GM13976 (cell line): ENCODE measurements around the gene ANGPTL4.
"Not testable (repeated sequence)": the region's sequence is repeated elsewhere in the genome, so short reads cannot be mapped to it uniquely, and the experiment has no call there.

Experiments
- DNase-seq: peaks from one replicate; pipeline ENCODE4 v3.0.0; 2012; ENCODE audit warnings: low spot score
- CTCF ChIP-seq: IDR thresholded peaks from 2 replicates; pipeline ENCODE4 v1.5.1; 2012; ENCODE audit warnings: borderline replicate concordance, mild to moderate bottlenecking; ENCODE audit not compliant: insufficient read depth; ENCODE audit errors: extremely low read depth, missing control alignments, control extremely low read depth
- in situ Hi-C: fragments of 300-500 bp; cut with MboI; formaldehyde crosslinking; loops from one replicate; pipeline ENCODE4 v1.12.0; 2022; ENCODE audit warnings: low sequenced_read_pairs, mixed read lengths, inconsistent platforms; ENCODE audit not compliant: unreplicated experiment

The ANGPTL4 gene

GRCh38 chr19:8342684-8343482 lies 21.1 kb upstream of the ANGPTL4 start, which contains the start of gene KANK3:
TSS of gene KANK3 (minus strand) at chr19:8343262. CDS start at chr19:8337828, 5,434 bp downstream.
- in situ Hi-C loops: no loop called here
- no peak for TF ChIP-seq CTCF
- DNase-seq: peak; percentile 100

DNA sequence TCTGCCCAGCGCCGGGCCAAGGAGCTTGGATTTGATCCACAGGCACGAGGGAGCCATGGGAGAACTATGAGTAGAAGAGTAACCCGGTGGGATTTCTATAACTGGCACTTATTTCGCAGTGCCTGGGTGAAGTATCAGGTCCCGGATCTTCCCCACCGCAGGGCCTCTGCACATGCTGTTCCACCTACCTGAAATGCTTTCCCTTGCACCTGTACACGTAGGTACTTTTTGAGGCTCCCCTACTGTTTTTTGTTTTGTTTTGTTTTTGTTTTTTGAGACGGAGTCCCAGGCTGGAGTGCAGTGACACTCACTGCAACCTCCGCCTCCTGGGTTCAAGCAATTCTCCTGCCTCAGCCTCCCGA lies 20.5 kb upstream of the ANGPTL4 start:
- no peak for TF ChIP-seq CTCF
- in situ Hi-C loops: no loop called here
- no peak for DNase-seq

GRCh38 chr19:8349629-8350372 lies 14.2 kb upstream of the ANGPTL4 start:
- in situ Hi-C loops, DNase-seq: not testable (repeated sequence)

GRCh38 chr19:8352134-8352827 lies 11.7 kb upstream of the ANGPTL4 start:
- TF ChIP-seq CTCF: no peak
- in situ Hi-C loops: no loop called here
- DNase-seq: peak; percentile 6

GRCh38 chr19:8352845-8353244 lies 11.1 kb upstream of the ANGPTL4 start:
- in situ Hi-C loops, DNase-seq: not testable (repeated sequence)

GRCh38 chr19:8355631-8356402 lies 8.1 kb upstream of the ANGPTL4 start:
- no peak for DNase-seq
- TF ChIP-seq CTCF: no peak
- in situ Hi-C loops: no loop called here

DNA sequence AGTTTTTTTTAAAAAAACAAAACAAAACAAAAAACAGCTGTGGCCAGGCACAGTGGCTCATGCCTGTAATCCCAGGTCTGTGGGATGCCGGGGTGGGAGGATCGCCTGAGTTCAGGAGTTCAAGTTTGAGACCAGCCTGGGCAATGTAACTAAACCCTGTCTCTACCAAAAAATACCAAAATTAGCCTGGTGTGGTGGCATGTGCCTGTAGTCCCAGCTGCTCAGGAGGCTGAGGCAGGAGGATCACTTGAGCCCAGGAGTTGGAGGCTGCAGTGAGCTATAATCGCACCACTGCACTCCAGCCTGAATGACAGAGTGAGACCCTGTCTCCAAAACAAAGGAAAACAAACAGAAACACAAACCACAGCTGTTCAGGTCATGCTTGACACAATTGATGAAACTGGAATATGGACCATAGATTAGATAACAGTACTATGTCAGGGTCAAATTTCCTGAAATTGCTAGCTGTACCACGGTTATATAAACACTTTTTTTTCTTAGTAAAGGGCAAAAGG lies 6.9 kb upstream of the ANGPTL4 start:
- in situ Hi-C loops: no loop called here
- no peak for DNase-seq
- TF ChIP-seq CTCF: no peak
